HCT116 (cell line): Measurements from ENCODE around the gene FOXP1.

Experiments
- ATF3 ChIP-seq: IDR thresholded peaks from 2 replicates; pipeline ENCODE4 v1.6.1; 2012
- POLR2A ChIP-seq: IDR thresholded peaks from 2 replicates; pipeline ENCODE4 v1.7.0; 2011; ENCODE audit warnings: borderline replicate concordance; ENCODE audit not compliant: insufficient read depth, insufficient read length; ENCODE audit errors: extremely low read depth
- POLR2AphosphoS5 ChIP-seq: IDR thresholded peaks from 2 replicates; pipeline ENCODE4 v1.6.1; 2011; ENCODE audit warnings: mild to moderate bottlenecking, low read depth, low read length, moderate library complexity
- ZBTB33 ChIP-seq: IDR thresholded peaks from 2 replicates; pipeline ENCODE4 v1.6.1; 2011; ENCODE audit warnings: mild to moderate bottlenecking, low read length, moderate library complexity; ENCODE audit not compliant: insufficient replicate concordance; ENCODE audit errors: extremely low read depth
- TF ChIP-seq, protein P1 (sequence below), 3 experiments: fragments of 200-600 bp in 1 of 3; sonication (generic) in 1 of 3; IDR thresholded peaks in 2 of 3; conservative IDR thresholded peaks in 1 of 3; 2 replicates each; pipeline ENCODE4 v1.5.1; 2012 to 2017; ENCODE audit warnings: low read depth in 2 of 3, low read length in 2 of 3, antibody characterized with exemption in 1 of 3, borderline replicate concordance in 1 of 3, control low read depth in 1 of 3, mild to moderate bottlenecking in 1 of 3, mixed read lengths in 1 of 3, mixed run types in 1 of 3, moderate library complexity in 1 of 3; ENCODE audit not compliant: insufficient read depth in 1 of 3

- TF ChIP-seq, protein P1, sequence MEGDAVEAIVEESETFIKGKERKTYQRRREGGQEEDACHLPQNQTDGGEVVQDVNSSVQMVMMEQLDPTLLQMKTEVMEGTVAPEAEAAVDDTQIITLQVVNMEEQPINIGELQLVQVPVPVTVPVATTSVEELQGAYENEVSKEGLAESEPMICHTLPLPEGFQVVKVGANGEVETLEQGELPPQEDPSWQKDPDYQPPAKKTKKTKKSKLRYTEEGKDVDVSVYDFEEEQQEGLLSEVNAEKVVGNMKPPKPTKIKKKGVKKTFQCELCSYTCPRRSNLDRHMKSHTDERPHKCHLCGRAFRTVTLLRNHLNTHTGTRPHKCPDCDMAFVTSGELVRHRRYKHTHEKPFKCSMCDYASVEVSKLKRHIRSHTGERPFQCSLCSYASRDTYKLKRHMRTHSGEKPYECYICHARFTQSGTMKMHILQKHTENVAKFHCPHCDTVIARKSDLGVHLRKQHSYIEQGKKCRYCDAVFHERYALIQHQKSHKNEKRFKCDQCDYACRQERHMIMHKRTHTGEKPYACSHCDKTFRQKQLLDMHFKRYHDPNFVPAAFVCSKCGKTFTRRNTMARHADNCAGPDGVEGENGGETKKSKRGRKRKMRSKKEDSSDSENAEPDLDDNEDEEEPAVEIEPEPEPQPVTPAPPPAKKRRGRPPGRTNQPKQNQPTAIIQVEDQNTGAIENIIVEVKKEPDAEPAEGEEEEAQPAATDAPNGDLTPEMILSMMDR (IDR thresholded peaks at IDR 0.05 in 2 of 3, conservative IDR thresholded peaks at IDR 0.05 in 1 of 3; ENCODE audit: borderline replicate concordance in 1 of 3, insufficient read depth in 1 of 3, low read depth in 2 of 3, low read length in 2 of 3), result no peak
- no peak for TF ChIP-seq POLR2A
- no peak for TF ChIP-seq POLR2AphosphoS5
- no peak for TF ChIP-seq ATF3
- no peak for TF ChIP-seq ZBTB33
Measured at GRCh38 chr3:71082833-71083232, 500.7 kb downstream of the FOXP1 start.
